G401.6 (cell line): Measurements from ENCODE around the gene TIMM21.

ENCODE experiments used
- FAIRE-seq: peaks from 2 replicates; lab custom pipeline; 2012; peaks lifted over from hg19 to GRCh38; lab: Jason Lieb, UNC

TIMM21 gene, protein sequence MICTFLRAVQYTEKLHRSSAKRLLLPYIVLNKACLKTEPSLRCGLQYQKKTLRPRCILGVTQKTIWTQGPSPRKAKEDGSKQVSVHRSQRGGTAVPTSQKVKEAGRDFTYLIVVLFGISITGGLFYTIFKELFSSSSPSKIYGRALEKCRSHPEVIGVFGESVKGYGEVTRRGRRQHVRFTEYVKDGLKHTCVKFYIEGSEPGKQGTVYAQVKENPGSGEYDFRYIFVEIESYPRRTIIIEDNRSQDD

DNA sequence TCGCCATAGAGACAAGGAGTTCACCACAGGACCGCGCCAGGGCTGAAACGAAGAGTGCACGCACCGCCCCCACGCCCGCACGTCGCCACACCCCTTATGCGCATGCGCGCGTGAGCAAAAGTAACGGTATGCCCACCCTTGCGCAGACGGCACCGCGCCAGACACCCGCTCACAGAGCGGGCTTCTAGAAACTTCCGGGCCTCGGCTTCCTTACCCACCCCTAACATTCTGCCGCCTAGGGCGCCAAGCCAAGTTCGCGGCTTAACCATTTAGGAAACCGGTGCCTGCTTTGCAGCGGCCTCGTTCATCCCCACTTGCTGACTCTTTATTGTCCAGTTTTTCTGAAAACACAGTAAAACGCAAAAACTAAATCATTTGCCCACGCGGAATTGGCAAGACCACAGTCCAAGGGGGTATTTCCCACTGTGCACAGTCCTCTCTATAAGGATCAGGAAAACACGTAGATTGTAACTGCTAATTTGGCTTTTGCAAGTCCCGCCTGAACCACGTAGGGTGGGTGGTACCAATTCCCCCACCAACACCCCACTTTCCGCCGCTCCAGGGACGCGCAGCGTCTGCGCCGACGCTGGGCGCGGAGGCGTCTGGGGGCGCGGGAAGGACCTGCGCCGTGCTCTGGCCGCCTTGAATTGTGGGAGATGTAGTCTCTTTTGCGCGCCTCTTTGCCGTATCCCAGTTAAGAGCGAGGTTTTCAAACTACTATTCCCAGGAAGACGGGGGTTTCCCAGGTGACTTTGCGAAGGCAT is at the start of gene TIMM21, which contains the start of gene FBXO15:
TSS of gene TIMM21 (plus strand) at position 745 of the 764 bp plus-strand sequence. CDS start 286 bp downstream, outside the sequence.
TSS of gene FBXO15 (minus strand) at position 56 of the 764 bp plus-strand sequence. CDS start at position 7, 49 bp downstream.
- peak; percentile 96 for FAIRE-seq

DNA sequence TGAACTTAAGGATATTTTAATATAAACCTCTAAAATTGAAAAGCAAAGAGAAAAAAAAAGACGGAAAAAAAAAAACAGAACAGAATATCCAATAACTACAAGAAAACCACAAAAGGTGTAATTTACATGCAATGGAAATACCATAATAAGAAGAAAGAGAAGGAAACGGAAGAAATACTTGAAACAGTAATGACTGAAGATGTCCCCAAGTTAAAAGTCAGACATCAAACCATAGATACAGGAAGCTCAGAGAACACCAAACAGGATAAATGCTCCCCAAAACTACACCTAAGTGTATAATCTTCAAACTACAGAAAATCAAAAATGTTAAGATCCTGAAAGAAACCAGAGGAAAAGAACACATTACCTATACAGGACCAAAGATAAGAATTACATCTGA is 39.9 kb upstream of the TIMM21 start:
- FAIRE-seq = no peak

- no peak for FAIRE-seq
These were observed 38.2 kb upstream of the TIMM21 start for GRCh38 chr18:74110149-74110548.

DNA sequence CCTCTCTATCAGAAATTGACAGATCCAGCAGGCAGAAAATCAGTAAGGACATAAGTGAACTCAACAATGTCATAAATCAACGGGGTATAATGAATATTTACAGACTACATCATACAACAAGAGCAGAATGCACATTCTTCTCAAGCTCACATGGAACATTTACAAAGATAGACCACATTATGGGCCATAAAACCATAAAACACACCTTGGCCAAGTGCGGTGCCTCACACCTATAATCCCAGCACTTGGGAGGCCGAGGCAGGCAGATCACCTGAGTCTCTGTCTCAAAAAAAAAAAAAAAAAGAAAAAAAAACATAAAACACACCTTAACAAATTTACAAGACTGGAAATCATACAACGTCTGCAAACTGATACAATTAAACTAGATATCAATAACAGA is 37.3 kb upstream of the TIMM21 start:
- no peak for FAIRE-seq

- no peak for FAIRE-seq
These were observed 34.6 kb upstream of the TIMM21 start for GRCh38 chr18:74113711-74114110.

DNA sequence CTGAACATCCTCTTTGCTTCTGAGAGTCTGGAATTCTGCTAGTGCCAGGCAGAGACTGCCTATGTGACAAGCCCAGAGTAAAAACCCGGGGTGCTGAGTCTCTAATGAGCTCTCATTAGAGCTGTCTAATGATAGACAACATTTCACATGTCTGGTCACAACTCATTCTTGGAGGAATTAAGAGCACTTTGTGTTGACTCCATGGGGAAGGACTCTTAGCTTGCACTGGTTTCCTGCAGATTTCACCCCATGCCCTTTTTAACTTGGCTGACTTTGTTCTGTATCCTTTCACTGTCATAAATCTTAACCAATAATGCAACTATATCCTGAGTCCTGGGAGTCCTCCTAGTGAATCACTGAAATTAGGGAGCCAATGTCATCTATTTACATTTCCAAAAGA is 34.2 kb upstream of the TIMM21 start:
- no peak for FAIRE-seq

DNA sequence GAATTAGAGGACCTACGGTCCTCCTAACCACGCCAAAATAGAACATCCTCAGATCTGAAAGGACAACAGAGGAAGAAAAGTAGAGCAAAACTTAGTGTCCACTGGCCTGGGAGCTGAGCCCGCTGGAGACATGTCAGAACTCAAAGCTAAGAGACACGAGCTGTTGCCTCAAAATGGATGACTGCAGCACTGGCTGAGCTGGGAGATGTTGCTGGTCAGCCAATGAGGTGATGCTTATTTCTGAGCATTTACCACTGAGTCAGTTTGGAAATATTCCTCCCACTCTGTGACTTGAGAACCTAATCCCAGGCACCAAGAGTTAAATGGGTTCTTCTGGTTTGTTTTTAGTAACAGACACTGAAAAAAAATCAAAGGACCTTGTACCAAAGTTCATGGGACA is 33.3 kb upstream of the TIMM21 start:
- FAIRE-seq = no peak

- no peak for FAIRE-seq
These were observed 31.4 kb upstream of the TIMM21 start for GRCh38 chr18:74116633-74117554.

- FAIRE-seq = no peak
These were observed 25.1 kb upstream of the TIMM21 start for GRCh38 chr18:74123200-74123599.

GRCh38 chr18:74124642-74125041 is 23.7 kb upstream of the TIMM21 start:
- FAIRE-seq = no peak

GRCh38 chr18:74126684-74127655 is 21.4 kb upstream of the TIMM21 start:
- FAIRE-seq = no peak

- FAIRE-seq = no peak
These were observed 20.2 kb upstream of the TIMM21 start for GRCh38 chr18:74128159-74128558.

GRCh38 chr18:74131124-74131523 is 17.2 kb upstream of the TIMM21 start:
- FAIRE-seq = no peak

DNA sequence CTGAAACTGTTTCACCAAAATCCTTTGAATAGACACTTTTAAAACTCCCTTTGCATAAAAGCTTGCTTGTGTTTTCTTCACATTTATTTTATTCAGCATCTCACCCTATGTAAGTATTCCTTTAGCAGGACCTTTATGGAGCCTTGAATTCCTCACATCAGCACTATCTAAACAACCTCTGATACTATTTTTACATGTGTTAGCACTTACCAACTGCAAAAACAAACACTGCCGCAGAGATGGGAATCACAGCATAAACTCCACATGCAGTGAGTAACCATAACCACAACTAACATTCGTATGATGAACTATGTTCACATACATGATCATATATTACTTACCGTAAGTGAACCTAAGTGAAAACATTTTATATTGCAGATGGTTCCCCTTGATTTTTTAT is 16.1 kb upstream of the TIMM21 start:
- no peak for FAIRE-seq

DNA sequence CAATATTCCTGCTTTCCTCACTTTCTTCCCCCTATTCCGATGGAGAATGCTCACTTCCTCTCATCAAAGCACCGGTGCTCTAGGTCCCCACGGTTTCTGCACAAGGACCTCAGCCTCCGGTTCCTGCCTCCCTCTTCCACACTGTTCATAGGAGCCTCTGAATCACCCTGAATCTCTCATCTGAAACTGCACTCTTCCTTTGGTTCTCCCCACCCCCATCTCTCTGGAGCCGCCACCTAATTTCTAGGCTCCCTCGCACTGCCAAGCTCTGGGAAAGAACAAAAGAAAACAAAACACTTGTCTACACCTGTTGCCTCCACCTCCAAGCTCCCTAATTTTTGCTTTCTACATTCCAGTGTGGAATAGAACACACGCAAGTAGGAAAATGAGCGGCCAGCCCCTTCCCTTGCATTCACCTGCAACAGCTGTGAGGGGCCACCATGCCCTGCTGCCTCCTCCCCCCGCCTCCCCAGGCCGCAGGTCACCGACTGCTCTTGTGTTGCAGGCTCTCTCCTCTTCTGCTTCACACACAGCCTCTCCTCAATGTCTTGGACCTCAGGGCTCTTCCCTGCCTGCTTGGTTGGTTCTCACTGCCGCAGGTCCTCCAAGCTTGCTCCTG is 10.3 kb upstream of the TIMM21 start:
- no peak for FAIRE-seq

- no peak for FAIRE-seq
These were observed 8.9 kb upstream of the TIMM21 start for GRCh38 chr18:74139411-74139810.

- no peak for FAIRE-seq
These were observed 8.4 kb upstream of the TIMM21 start for GRCh38 chr18:74139888-74140287.

DNA sequence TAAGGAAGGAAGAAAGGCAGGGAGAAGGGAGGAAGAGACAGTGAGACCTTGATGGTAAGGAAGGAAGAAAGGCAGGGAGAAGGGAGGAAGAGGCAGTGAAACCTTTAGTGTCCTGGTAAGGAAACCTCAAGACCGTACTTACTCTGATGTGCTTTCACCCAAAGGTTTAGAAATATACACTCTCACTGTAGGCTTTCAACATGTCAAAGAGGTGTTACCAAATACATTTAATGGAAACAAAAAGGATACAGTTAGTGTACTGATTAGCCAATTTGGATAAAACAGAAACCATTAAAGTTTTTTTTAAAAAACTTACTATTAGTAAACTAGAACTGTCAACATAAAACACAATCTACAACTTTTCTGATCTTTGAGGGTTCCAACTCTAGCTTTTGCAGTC is 7.7 kb upstream of the TIMM21 start:
- FAIRE-seq = no peak

GRCh38 chr18:74141667-74142066 is 6.7 kb upstream of the TIMM21 start:
- FAIRE-seq = no peak

GRCh38 chr18:74142252-74142651 is 6.1 kb upstream of the TIMM21 start:
- no peak for FAIRE-seq

GRCh38 chr18:74146756-74147155 is 1.6 kb upstream of the TIMM21 start:
- no peak for FAIRE-seq
